Heart left ventricle (tissue), 16 donors: ENCODE measurements around the gene PLXNA3. TPM values are rescaled to one million over a fixed set of nuclear protein-coding genes. Genes with fewer than 3 reads are reported as not detected.
A peak's percentile ranks its signal among the peaks of the same experiment; 100 is the strongest.

ENCODE experiments used
- ATAC-seq, 4 donors: fragments of 200-7000 bp; cut with Tn5 transposase; one replicate each; pipeline ENCODE4 v1.9.1; 2020 to 2022; ENCODE audit warnings: moderate library complexity in 4 of 4, mild to moderate bottlenecking in 3 of 4, moderate number of reproducible peaks in 1 of 4
- DNase-seq, 5 donors: peaks; one replicate each; pipeline ENCODE4 v3.0.0-alpha.2; 2020
- H3K27ac ChIP-seq, 12 donors: fragments of 200-600 bp; sonication (generic) in 4 of 12; one replicate each; pipeline versions ENCODE4 v1.5.0 to v1.8.0; 2016 to 2022; ENCODE audit warnings: mild to moderate bottlenecking in 2 of 12
- H3K27me3 ChIP-seq, 9 donors: fragments of 200-600 bp; sonication (generic) in 2 of 9; one replicate each; pipeline versions ENCODE4 v1.5.1 to v1.8.0; 2016 to 2022; ENCODE audit warnings: mild to moderate bottlenecking in 3 of 9
- H3K36me3 ChIP-seq, 9 donors: fragments of 200-600 bp; sonication (generic) in 2 of 9; one replicate each; pipeline versions ENCODE4 v1.5.0 to v1.8.0; 2018 to 2022; ENCODE audit warnings: mild to moderate bottlenecking in 2 of 9
- H3K4me1 ChIP-seq, 12 donors: fragments of 200-600 bp; sonication (generic) in 4 of 12; one replicate each; pipeline versions ENCODE4 v1.5.0 to v1.8.0; 2016 to 2022; ENCODE audit warnings: mild to moderate bottlenecking in 3 of 12
- H3K4me3 ChIP-seq, 12 donors: fragments of 200-600 bp; sonication (generic) in 4 of 12; one replicate each; pipeline versions ENCODE4 v1.5.0 to v1.8.0; 2017 to 2022; ENCODE audit warnings: mild to moderate bottlenecking in 9 of 12, moderate library complexity in 4 of 12
- H3K9me3 ChIP-seq, 12 donors: fragments of 200-600 bp; sonication (generic) in 4 of 12; one replicate each; pipeline versions ENCODE4 v1.5.0 to v1.8.0; 2016 to 2022; ENCODE audit warnings: mild to moderate bottlenecking in 1 of 12
- POLR2A ChIP-seq, 2 donors: fragments of 450-650 bp; IDR thresholded peaks; one replicate each; pipeline ENCODE4 v1.6.1; 2017; ENCODE audit warnings: antibody characterized with exemption in 2 of 2, mild to moderate bottlenecking in 2 of 2, moderate library complexity in 2 of 2
- WGBS, 4 donors: extraction: QIAGEN DNeasy Blood & Tissue Kit in 2 of 4; methylation state at CpG; one replicate each; pipeline versions ENCODE4 v1.1.5 to v1.1.7; 2013 to 2018; 5-methylcytosine and 5-hydroxymethylcytosine counted together
- intact Hi-C, 10 donors: fragments of 100-400 bp; cut with DNase I; formaldehyde crosslinking; loops; one replicate each; pipeline versions ENCODE4 v1.11.1 to v1.14.2; 2022
- polyA plus RNA-seq, 2 donors: library from polyadenylated mRNA; stranded (reverse); fragments of 200-250 nt; gene quantifications; one replicate each; pipeline ENCODE4 v1.2.3, GENCODE V29; 2013
- total RNA-seq, 9 donors: library from RNA; depleted of rRNA in 2 of 9; stranded (reverse); fragments of >200 nt in 2 of 9; fragmentation: NEBNext Ultra II Directional in 3 of 9; extraction: Animal tissue kit (Norgen Biotek cat#: 25700) in 3 of 9; gene quantifications; one replicate each; pipeline versions ENCODE4 v1.1.0 to v1.2.4, GENCODE V29; 2016 to 2023
- TF ChIP-seq, protein P1 (sequence below), 12 donors: fragments of 200-600 bp; sonication (generic) in 4 of 12; IDR thresholded peaks; one replicate each; pipeline versions ENCODE4 v1.5.0 to v1.8.0; 2018 to 2022; ENCODE audit warnings: antibody characterized with exemption in 12 of 12, mild to moderate bottlenecking in 5 of 12
- donor health status: ischemic (EF 13 %, LVEDD 7.1; RV severe dilation, severe dysfunction).
- donor health status: healthy with polysubstance abuse.
- donor health status: DM: no; HTN: yes; CAD: no.
- donor health status: DM: no; HTN: no; CAD: no.
- donor health status: ischemic (EF 25% LVEDD 6.9; RV normal size, moderate dysfunction).
- donor health status: ischemic (EF 25% LVEDD 5.7; RV mildly dilated, moderate dysfunction).
- donor health status: healthy.
- donor health status: DM: yes; HTN: yes; CAD: no.
- donor health status: ischemic (EF 35%, LVEDD 5.7; RV mildly dilated, moderate dysfunction).
- donor health status: nonischemic (EF 11% LVEDD 7.7; RV severe dilation, severe dysfunction).
- donor health status: DM: yes; HTN: yes; CAD: no.
- donor health status: PGD.
- donor health status: ischemic (EF 29% LVEDD 5.4; RV normal size, mild dysfunction).
- donor health status: nonischemic (EF 23%, LVEDD 6.1; RV moderate dilation, normal function).

PLXNA3 gene
- total and polyA plus RNA-seq, 11 donors: 4.7 to 46.6 (median 12.6) TPM

DNA sequence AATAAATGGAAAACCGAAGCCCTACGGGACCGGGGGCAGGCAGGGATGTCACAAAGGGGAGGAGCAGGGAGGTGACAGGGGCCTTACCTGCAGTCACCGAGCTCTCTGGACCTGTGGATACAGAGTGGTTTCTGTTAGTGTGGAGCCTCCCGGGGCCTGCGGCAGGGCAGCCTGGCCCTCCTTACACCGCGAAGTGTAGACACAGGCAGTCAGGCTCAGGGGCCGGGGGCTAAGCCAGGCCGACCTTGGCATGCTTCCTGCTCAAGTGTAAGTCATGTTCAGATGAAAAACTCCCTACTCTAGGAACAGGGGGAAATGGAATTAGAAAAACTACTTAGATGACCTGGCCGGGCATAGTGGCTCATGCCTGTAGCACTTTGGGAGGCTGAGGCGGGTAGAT, 53.7 kb downstream of the PLXNA3 start:
- H3K9me3 ChIP-seq: peaks cover 0 to 10% (median 0%) of the 10 kb centered on the region in 12 donors
- H3K36me3 ChIP-seq: peaks cover 0 to 17% (median 4%) of the 10 kb centered on the region in 9 donors
- no peak overlapping the region for H3K4me3 ChIP-seq
- TF ChIP-seq, protein P1, sequence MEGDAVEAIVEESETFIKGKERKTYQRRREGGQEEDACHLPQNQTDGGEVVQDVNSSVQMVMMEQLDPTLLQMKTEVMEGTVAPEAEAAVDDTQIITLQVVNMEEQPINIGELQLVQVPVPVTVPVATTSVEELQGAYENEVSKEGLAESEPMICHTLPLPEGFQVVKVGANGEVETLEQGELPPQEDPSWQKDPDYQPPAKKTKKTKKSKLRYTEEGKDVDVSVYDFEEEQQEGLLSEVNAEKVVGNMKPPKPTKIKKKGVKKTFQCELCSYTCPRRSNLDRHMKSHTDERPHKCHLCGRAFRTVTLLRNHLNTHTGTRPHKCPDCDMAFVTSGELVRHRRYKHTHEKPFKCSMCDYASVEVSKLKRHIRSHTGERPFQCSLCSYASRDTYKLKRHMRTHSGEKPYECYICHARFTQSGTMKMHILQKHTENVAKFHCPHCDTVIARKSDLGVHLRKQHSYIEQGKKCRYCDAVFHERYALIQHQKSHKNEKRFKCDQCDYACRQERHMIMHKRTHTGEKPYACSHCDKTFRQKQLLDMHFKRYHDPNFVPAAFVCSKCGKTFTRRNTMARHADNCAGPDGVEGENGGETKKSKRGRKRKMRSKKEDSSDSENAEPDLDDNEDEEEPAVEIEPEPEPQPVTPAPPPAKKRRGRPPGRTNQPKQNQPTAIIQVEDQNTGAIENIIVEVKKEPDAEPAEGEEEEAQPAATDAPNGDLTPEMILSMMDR (IDR thresholded peaks at IDR 0.05): no peak
- no peak for TF ChIP-seq POLR2A (IDR thresholded peaks at IDR 0.05)
- ATAC-seq (no peak), DNase-seq (no peak)
- H3K4me1 ChIP-seq: peaks cover 0 to 13% (median 2%) of the 10 kb centered on the region in 12 donors
- 63 to 79% (median 72%) methylated on average over 7 to 12 of the region's 12 CpGs for WGBS, 4 donors
- peak overlapping the region in 1 of 12 donors; percentile 20 for H3K27ac ChIP-seq
- H3K27me3 ChIP-seq: peaks cover 0 to 3% (median 0%) of the 10 kb centered on the region in 9 donors
- intact Hi-C loops: no loop called here

DNA sequence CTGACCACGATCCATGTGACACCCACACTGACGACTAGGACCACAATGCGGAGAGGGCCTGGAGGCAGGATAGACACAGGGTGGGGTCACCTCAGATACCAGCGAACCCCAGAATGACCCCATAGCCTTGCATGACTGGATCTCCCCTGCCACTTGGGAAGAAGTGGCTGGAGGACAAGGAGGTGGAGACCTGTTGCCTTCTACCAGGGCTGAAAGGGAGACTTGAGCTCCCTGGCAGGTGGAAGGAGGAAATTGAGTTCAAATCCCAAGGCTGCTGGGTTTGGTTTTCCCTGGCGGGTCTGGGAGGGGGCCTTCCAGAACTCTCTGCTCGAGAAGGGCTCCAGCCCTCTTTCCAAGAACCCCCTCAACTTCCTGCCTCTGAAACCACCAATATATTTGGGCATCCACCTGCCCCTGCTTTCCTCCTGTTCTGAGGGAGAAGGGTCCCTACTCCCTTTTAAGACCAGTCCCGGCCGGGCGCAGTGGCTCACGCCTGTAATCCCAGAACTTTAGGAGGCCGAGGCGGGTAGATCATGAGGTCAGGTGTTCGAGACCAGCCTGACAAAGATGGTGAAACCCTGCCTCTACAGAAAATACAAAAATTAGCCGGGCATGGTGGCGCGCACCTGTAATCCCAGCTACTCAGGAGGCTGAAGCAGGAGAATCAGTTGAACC, 54.9 kb downstream of the PLXNA3 start:
- TF ChIP-seq, protein P1 (IDR thresholded peaks at IDR 0.05): no peak
- TF ChIP-seq POLR2A (IDR thresholded peaks at IDR 0.05): no peak

DNA sequence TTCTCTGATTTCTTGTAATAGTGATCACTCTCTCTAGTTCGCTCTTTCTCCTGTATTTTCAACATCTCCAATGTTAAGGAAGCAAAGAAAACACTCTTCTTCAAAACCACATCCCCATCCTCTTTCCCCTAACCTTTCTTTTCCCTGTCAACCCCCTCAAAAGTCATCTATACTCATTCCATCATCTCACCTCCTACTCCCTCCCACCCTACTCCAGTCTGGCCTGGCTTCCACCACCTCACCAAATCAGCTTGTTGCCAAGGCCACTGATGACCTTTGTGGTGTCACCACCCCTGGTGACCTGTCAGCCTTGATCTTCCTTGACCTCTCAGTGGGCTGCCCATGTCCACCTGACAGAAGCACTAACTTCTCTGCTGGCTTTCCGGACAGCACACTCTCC, 55.6 kb downstream of the PLXNA3 start:
- Histone ChIP-seq H3K36me3 (peaks cover 0 to 8% (median 0%) of the 10 kb centered on the region in 9 donors), H3K4me3 (no peak overlapping the region), H3K4me1 (peaks cover 0 to 28% (median 10%) of the 10 kb centered on the region in 12 donors), H3K27me3 (peaks cover 0 to 8% (median 0%) of the 10 kb centered on the region in 9 donors), H3K9me3 (peaks cover 0 to 10% (median 0%) of the 10 kb centered on the region in 12 donors), H3K27ac (no peak overlapping the region)
- intact Hi-C loops: no loop called here
- 76 to 95% (median 87%) methylated on average over 2 of the region's 2 CpGs for WGBS, 4 donors
- no peak for ATAC-seq
- TF ChIP-seq, protein P1 (IDR thresholded peaks at IDR 0.05): no peak
- DNase-seq: no peak

More for the DNA sequence above, 54.9 kb downstream of the PLXNA3 start:
- no peak overlapping the region for H3K4me3 ChIP-seq
- peaks cover 0 to 25% (median 10%) of the 10 kb centered on the region in 12 donors for H3K4me1 ChIP-seq
- no peak for ATAC-seq
- peaks cover 0 to 10% (median 0%) of the 10 kb centered on the region in 12 donors for H3K9me3 ChIP-seq
- DNase-seq: no peak
- H3K36me3 ChIP-seq: peaks cover 0 to 12% (median under 1%) of the 10 kb centered on the region in 9 donors
- intact Hi-C loops: no loop called here
- WGBS, 4 donors: 89 to 95% (median 92%) methylated on average over 16 of the region's 16 CpGs
- peaks cover 0 to 8% (median 0%) of the 10 kb centered on the region in 9 donors for H3K27me3 ChIP-seq
- no peak overlapping the region for H3K27ac ChIP-seq
